Large intestine (tissue), 3 donors: ENCODE results near the gene CATSPERB. TPM values are rescaled to one million over a fixed set of nuclear protein-coding genes. Genes with fewer than 3 reads are reported as not detected.
"Not testable (repeated sequence)": the region's sequence is repeated elsewhere in the genome, so short reads cannot be mapped to it uniquely, and the experiment has no call there.

Source experiments
- DNase-seq, 2 donors: peaks; one replicate each; pipeline versions ENCODE4 v3.0.0 to v3.0.0-alpha.2; 2013
- H3K27ac ChIP-seq: one replicate; pipeline ENCODE4 v1.5.1; 2013; ENCODE audit warnings: low read length
- H3K27me3 ChIP-seq: 2 replicates; pipeline ENCODE4 v1.6.1; 2013; ENCODE audit warnings: low read length; ENCODE audit not compliant: control insufficient read depth, insufficient read depth
- H3K36me3 ChIP-seq: 2 replicates; pipeline ENCODE4 v1.6.1; 2013; ENCODE audit warnings: low read length; ENCODE audit not compliant: control insufficient read depth, insufficient read depth
- H3K4me1 ChIP-seq: one replicate; pipeline ENCODE4 v1.6.1; 2013; ENCODE audit warnings: low read length; ENCODE audit not compliant: control insufficient read depth, insufficient read depth
- H3K4me3 ChIP-seq: one replicate; pipeline ENCODE4 v1.5.1; 2013; ENCODE audit warnings: low read length
- H3K9me3 ChIP-seq: one replicate; pipeline ENCODE4 v1.6.1; 2013; ENCODE audit warnings: mild to moderate bottlenecking, low read depth, low read length, moderate library complexity; ENCODE audit not compliant: control insufficient read depth
- WGBS: methylation state at CpG from one replicate; pipeline ENCODE4 v1.1.5; 2013; ENCODE audit warnings: low lambda C conversion rate; ENCODE audit not compliant: insufficient coverage; 5-methylcytosine and 5-hydroxymethylcytosine counted together
- polyA plus RNA-seq: library from polyadenylated mRNA; unstranded; fragments of 120-200 nt; gene quantifications from one replicate; pipeline ENCODE4 v1.2.1, GENCODE V29; 2013

CATSPERB gene
- polyA plus RNA-seq, 1 donor = 0.81 TPM

DNA sequence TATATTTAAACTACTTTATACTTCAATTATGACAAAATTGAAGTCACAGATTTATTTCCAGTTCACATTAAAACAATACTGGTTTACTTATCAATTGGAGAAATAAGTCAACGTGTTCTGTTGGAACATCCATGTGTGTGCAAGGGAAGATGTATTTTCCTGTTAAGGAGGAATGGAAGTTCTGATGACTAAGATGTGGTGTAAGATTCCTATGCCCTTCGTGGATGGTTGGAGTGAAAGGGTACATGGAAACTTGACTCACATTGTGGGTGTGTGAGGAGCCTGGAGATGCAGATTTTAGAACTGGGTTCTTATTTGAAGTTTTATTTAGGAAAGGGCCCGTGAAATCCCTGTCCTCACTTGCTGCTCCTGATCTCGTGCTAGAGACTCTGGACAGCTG is 95.3 kb downstream of the CATSPERB start:
- Histone ChIP-seq H3K4me1 (no peaks in the 10 kb centered on the region), H3K9me3 (no peaks in the 10 kb centered on the region), H3K27ac (no peak overlapping the region), H3K27me3 (no peaks in the 10 kb centered on the region), H3K36me3 (no peaks in the 10 kb centered on the region), H3K4me3 (no peak overlapping the region)
- WGBS = no CpG with 5 or more reads among the region's 4 CpGs
- DNase-seq = no peak

- DNase-seq = no peak
- no peaks in the 10 kb centered on the region for H3K9me3 ChIP-seq
- no peak overlapping the region for H3K4me3 ChIP-seq
- no peaks in the 10 kb centered on the region for H3K36me3 ChIP-seq
- H3K4me1 ChIP-seq = no peaks in the 10 kb centered on the region
- H3K27ac ChIP-seq = no peak overlapping the region
- 83% methylated on average over 1 of the region's 1 CpG for WGBS
- no peaks in the 10 kb centered on the region for H3K27me3 ChIP-seq
These were observed 107.1 kb downstream of the CATSPERB start for GRCh38 chr14:91624757-91625156.

GRCh38 chr14:91614187-91614586 is 117.7 kb downstream of the CATSPERB start:
- no CpG with 5 or more reads among the region's 2 CpGs for WGBS
- no peak for DNase-seq
- H3K27me3 ChIP-seq = no peaks in the 10 kb centered on the region

GRCh38 chr14:91613459-91614112 is 118.3 kb downstream of the CATSPERB start:
- DNase-seq = no peak
- WGBS = no CpG with 5 or more reads among the region's 6 CpGs
- Histone ChIP-seq H3K36me3 (no peaks in the 10 kb centered on the region), H3K27ac (no peak overlapping the region), H3K9me3 (no peaks in the 10 kb centered on the region), H3K27me3 (no peaks in the 10 kb centered on the region), H3K4me1 (no peaks in the 10 kb centered on the region), H3K4me3 (no peak overlapping the region)

More at GRCh38 chr14:91614187-91614586, 117.7 kb downstream of the CATSPERB start:
- Histone ChIP-seq H3K36me3 (no peaks in the 10 kb centered on the region), H3K4me3 (no peak overlapping the region), H3K9me3 (no peaks in the 10 kb centered on the region), H3K4me1 (no peaks in the 10 kb centered on the region), H3K27ac (no peak overlapping the region)

DNA sequence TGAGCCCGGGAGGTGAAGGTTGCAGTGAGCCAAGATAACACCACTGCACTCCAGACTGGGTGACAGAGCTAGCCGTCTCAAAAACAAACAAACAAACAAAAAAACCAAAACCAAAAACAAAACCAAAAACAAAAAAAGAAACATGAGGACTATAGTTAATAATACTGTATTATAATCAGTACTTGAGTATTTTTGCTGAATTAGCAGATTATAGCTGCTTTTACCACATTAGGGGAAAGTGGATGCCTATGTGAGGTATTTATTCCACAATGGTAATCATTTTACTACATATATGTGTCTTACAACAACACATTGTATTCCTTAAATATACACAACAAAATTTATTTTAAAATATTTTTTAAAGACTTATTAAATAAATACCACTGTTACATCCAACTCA is 120.4 kb downstream of the CATSPERB start:
- Histone ChIP-seq H3K9me3 (no peaks in the 10 kb centered on the region), H3K4me3 (no peak overlapping the region), H3K27ac (no peak overlapping the region), H3K36me3 (no peaks in the 10 kb centered on the region), H3K4me1 (no peaks in the 10 kb centered on the region), H3K27me3 (no peaks in the 10 kb centered on the region)
- no peak for DNase-seq
- no CpG with 5 or more reads among the region's 2 CpGs for WGBS

- Histone ChIP-seq H3K9me3 (no peaks in the 10 kb centered on the region), H3K4me1 (no peaks in the 10 kb centered on the region), H3K36me3 (no peaks in the 10 kb centered on the region), H3K4me3 (no peak overlapping the region), H3K27ac (no peak overlapping the region), H3K27me3 (no peaks in the 10 kb centered on the region)
- DNase-seq = no peak
- WGBS = 80% methylated on average over 1 of the region's 3 CpGs
These were observed 122.7 kb downstream of the CATSPERB start for GRCh38 chr14:91609161-91609560.

- WGBS = 80% methylated on average over 1 of the region's 9 CpGs
- no peak overlapping the region for H3K27ac ChIP-seq
- H3K9me3 ChIP-seq = no peaks in the 10 kb centered on the region
- no peak overlapping the region for H3K4me3 ChIP-seq
- DNase-seq = peak in 1 of 2 donors; percentile 6
- H3K36me3 ChIP-seq = no peaks in the 10 kb centered on the region
- H3K4me1 ChIP-seq = no peaks in the 10 kb centered on the region
- H3K27me3 ChIP-seq = no peaks in the 10 kb centered on the region
These were observed 124.4 kb downstream of the CATSPERB start for GRCh38 chr14:91607322-91608047.

DNA sequence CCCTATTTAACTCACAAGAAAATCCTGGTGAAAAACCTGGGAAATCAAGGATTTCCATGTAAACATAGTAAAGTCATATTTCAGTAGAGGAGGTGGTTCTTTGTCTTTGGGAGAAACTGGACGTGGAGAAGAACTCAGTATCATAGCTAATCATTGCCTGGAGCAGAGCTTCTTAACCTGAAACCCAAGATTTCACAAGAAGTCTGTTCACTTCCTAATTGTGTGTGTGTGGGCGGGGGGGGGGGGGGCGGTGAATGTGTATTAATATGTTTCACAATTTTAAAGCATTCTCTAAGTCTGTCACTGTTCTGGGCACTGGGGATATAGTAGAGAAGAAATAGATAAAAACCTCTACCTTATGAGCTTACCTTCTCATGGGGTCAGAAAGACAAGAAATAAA is 125.0 kb downstream of the CATSPERB start:
- no peaks in the 10 kb centered on the region for H3K4me1 ChIP-seq
- no peaks in the 10 kb centered on the region for H3K36me3 ChIP-seq
- no peaks in the 10 kb centered on the region for H3K9me3 ChIP-seq
- no peak overlapping the region for H3K27ac ChIP-seq
- H3K4me3 ChIP-seq = no peak overlapping the region
- no CpG with 5 or more reads among the region's 3 CpGs for WGBS
- DNase-seq = no peak
- H3K27me3 ChIP-seq = no peaks in the 10 kb centered on the region

GRCh38 chr14:91604611-91605010 is 127.3 kb downstream of the CATSPERB start:
- not testable (repeated sequence) for H3K27ac ChIP-seq, H3K36me3 ChIP-seq, H3K4me1 ChIP-seq, H3K9me3 ChIP-seq, H3K27me3 ChIP-seq, DNase-seq, H3K4me3 ChIP-seq
- no CpG with 5 or more reads among the region's 1 CpG for WGBS

DNA sequence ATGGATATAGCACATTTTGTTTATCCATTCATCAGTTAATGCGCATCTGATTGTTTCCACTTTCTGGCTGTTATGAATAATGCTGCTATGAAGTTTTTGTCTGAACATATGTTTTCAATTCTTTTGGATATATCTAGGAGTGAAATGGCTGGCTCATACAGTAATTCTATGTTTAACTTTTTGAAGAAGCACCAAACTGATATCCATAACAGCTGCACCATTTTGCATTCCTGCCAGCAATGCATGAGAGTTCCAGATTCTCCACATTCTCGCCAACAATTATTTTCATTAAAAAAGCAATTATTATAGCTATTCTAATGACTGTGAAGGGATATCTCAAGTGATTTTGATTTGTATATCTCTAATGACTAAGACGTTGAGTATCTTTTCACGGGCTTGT is 131.9 kb downstream of the CATSPERB start:
- Histone ChIP-seq H3K4me3 (no peak overlapping the region), H3K4me1 (no peaks in the 10 kb centered on the region), H3K36me3 (no peaks in the 10 kb centered on the region), H3K27ac (no peak overlapping the region), H3K9me3 (peaks cover 5% of the 10 kb centered on the region), H3K27me3 (no peaks in the 10 kb centered on the region)
- DNase-seq = no peak
- 86% methylated on average over 2 of the region's 4 CpGs for WGBS

- WGBS = 82% methylated on average over 1 of the region's 1 CpG
- DNase-seq = no peak
- H3K36me3 ChIP-seq = no peaks in the 10 kb centered on the region
These were observed 136.2 kb downstream of the CATSPERB start for GRCh38 chr14:91595736-91596135.

More at GRCh38 chr14:91595736-91596135, 136.2 kb downstream of the CATSPERB start:
- Histone ChIP-seq H3K27me3 (no peaks in the 10 kb centered on the region), H3K4me1 (no peaks in the 10 kb centered on the region), H3K27ac (no peak overlapping the region), H3K4me3 (no peak overlapping the region), H3K9me3 (peaks cover 5% of the 10 kb centered on the region)
